Spleen (tissue), 11 donors: ENCODE data around the gene TSR2. TPM values are rescaled to one million over a fixed set of nuclear protein-coding genes. Genes with fewer than 3 reads are reported as not detected.

Experiments
- DNase-seq: peaks from one replicate; pipeline ENCODE4 v3.0.0-alpha.2; 2020
- H3K27ac ChIP-seq, 8 donors: fragments of 200-600 bp; sonication (generic) in 7 of 8; 1 replicate in 4 of 8; 2 replicates in 4 of 8; pipeline versions ENCODE4 v1.5.0 to v1.8.0; 2016 to 2021; ENCODE audit warnings: inconsistent platforms in 4 of 8, mild to moderate bottlenecking in 4 of 8, moderate library complexity in 1 of 8
- H3K27me3 ChIP-seq, 7 donors: fragments of 200-600 bp; sonication (generic) in 6 of 7; replicated peaks in 1 of 7; 1 replicate in 4 of 7; 2 replicates in 3 of 7; pipeline versions ENCODE4 v1.5.0 to v1.8.0; 2016 to 2021; ENCODE audit warnings: inconsistent platforms in 3 of 7, mild to moderate bottlenecking in 1 of 7
- H3K36me3 ChIP-seq, 6 donors: fragments of 200-600 bp; sonication (generic) in 5 of 6; 1 replicate in 4 of 6; 2 replicates in 2 of 6; pipeline versions ENCODE4 v1.5.0 to v1.8.0; 2016 to 2021; ENCODE audit warnings: inconsistent platforms in 2 of 6
- H3K4me1 ChIP-seq, 6 donors: fragments of 200-600 bp; sonication (generic) in 5 of 6; 1 replicate in 3 of 6; 2 replicates in 3 of 6; pipeline versions ENCODE4 v1.5.0 to v1.8.0; 2016 to 2021; ENCODE audit warnings: inconsistent platforms in 3 of 6
- H3K4me3 ChIP-seq, 8 donors: fragments of 200-600 bp; sonication (generic) in 7 of 8; 1 replicate in 4 of 8; 2 replicates in 4 of 8; pipeline versions ENCODE4 v1.5.0 to v1.8.0; 2016 to 2021; ENCODE audit warnings: inconsistent platforms in 4 of 8, mild to moderate bottlenecking in 4 of 8, moderate library complexity in 2 of 8
- H3K9me3 ChIP-seq, 8 donors: fragments of 200-600 bp; sonication (generic) in 7 of 8; 1 replicate in 4 of 8; 2 replicates in 4 of 8; pipeline versions ENCODE4 v1.5.0 to v1.8.0; 2016 to 2021; ENCODE audit warnings: inconsistent platforms in 4 of 8
- CTCF ChIP-seq, 11 experiments: fragments of 200-600 bp in 7 of 11; fragments of 450-650 bp in 4 of 11; sonication (generic) in 4 of 11; IDR thresholded peaks in 8 of 11; conservative IDR thresholded peaks in 3 of 11; 1 replicate in 7 of 11; 2 replicates in 4 of 11; pipeline versions ENCODE4 v1.4.0 to v1.8.0; 2016 to 2021; ENCODE audit warnings: antibody characterized with exemption in 11 of 11, inconsistent platforms in 4 of 11, mild to moderate bottlenecking in 1 of 11
- POLR2A ChIP-seq, 3 donors: fragments of 450-650 bp; IDR thresholded peaks; one replicate each; pipeline ENCODE4 v1.5.1; 2017; ENCODE audit warnings: antibody characterized with exemption in 3 of 3, mild to moderate bottlenecking in 1 of 3
- POLR2AphosphoS5 ChIP-seq, 3 donors: sonication (generic); formaldehyde crosslinking; IDR thresholded peaks; one replicate each; pipeline ENCODE4 v1.5.1; 2017; ENCODE audit warnings: antibody characterized with exemption in 3 of 3
- WGBS, 5 donors: extraction: QIAGEN DNeasy Blood & Tissue Kit in 3 of 5; methylation state at CpG; one replicate each; pipeline versions ENCODE4 v1.1.5 to v1.1.7; 2013 to 2018; 5-methylcytosine and 5-hydroxymethylcytosine counted together
- intact Hi-C: fragments of 100-400 bp; cut with DNase I; formaldehyde crosslinking; loops from one replicate; pipeline ENCODE4 v1.15.0; 2023; ENCODE audit warnings: low total_unique reads
- polyA plus RNA-seq, 3 donors: library from polyadenylated mRNA; stranded (reverse); fragments of 200-250 nt; gene quantifications; one replicate each; pipeline ENCODE4 v1.2.1, GENCODE V29; 2013
- total RNA-seq, 7 donors: library from RNA; depleted of rRNA in 3 of 7; stranded (reverse); fragments of >200 nt in 3 of 7; fragmentation: NEBNext Ultra II Directional in 4 of 7; extraction: Animal tissue kit (Norgen Biotek cat#: 25700) in 4 of 7; gene quantifications; one replicate each; pipeline versions ENCODE4 v1.1.0 to v1.2.1, GENCODE V29; 2016 to 2021
- donor health status: healthy with polysubstance abuse.
- donor health status: DM: no; HTN: no; CAD: no; lungs with moderate emphysema.
- donor health status: DM: no; HTN: no; CAD: no.
- donor health status: Bipolar disorder and iron deficiency.
- donor health status: healthy.
- donor health status: DM: no; HTN: no; CAD: no.
- donor health status: DM: yes; HTN: yes; CAD: no.

TSR2 gene
- total and polyA plus RNA-seq, 10 donors, result 21.4 to 46.4 (median 33.2) TPM

GRCh38 chrX:54430519-54430918, 9.7 kb upstream of the TSR2 start:
- H3K36me3 ChIP-seq, result no peaks in the 10 kb centered on the region
- H3K9me3 ChIP-seq, result no peaks in the 10 kb centered on the region
- no peak overlapping the region for H3K4me3 ChIP-seq
- no peaks in the 10 kb centered on the region for H3K4me1 ChIP-seq
- DNase-seq, result no peak
- no peak overlapping the region for H3K27ac ChIP-seq
- no peak for TF ChIP-seq POLR2A (IDR thresholded peaks at IDR 0.05)
- TF ChIP-seq CTCF (IDR thresholded peaks at IDR 0.05 in 8 of 11, conservative IDR thresholded peaks at IDR 0.05 in 3 of 11), result no peak
- no peak for TF ChIP-seq POLR2AphosphoS5 (IDR thresholded peaks at IDR 0.05)
- no peaks in the 10 kb centered on the region for H3K27me3 ChIP-seq
- intact Hi-C loops, result no loop called here

GRCh38 chrX:54435121-54435520, 5.1 kb upstream of the TSR2 start:
- WGBS, 5 donors, result 48 to 70% (median 60%) methylated on average over 2 of the region's 2 CpGs
- Histone ChIP-seq H3K4me1 (peaks cover 0 to 6% (median 0%) of the 10 kb centered on the region in 6 donors), H3K36me3 (no peaks in the 10 kb centered on the region), H3K4me3 (no peak overlapping the region), H3K27ac (no peak overlapping the region), H3K9me3 (no peaks in the 10 kb centered on the region), H3K27me3 (no peaks in the 10 kb centered on the region)
- DNase-seq, result no peak
- intact Hi-C loops, result no loop called here
- no peak for TF ChIP-seq CTCF (IDR thresholded peaks at IDR 0.05 in 8 of 11, conservative IDR thresholded peaks at IDR 0.05 in 3 of 11)
- no peak for TF ChIP-seq POLR2A (IDR thresholded peaks at IDR 0.05)
- TF ChIP-seq POLR2AphosphoS5 (IDR thresholded peaks at IDR 0.05), result no peak

GRCh38 chrX:54442790-54443189, 2.6 kb downstream of the TSR2 start:
- Histone ChIP-seq H3K4me3 (no peak overlapping the region), H3K36me3 (peaks cover 0 to 49% (median 13%) of the 10 kb centered on the region in 6 donors), H3K27ac (no peak overlapping the region), H3K9me3 (no peaks in the 10 kb centered on the region), H3K27me3 (no peaks in the 10 kb centered on the region), H3K4me1 (peaks cover 14 to 35% (median 21%) of the 10 kb centered on the region in 6 donors)
- DNase-seq, result no peak
- intact Hi-C loops, result no loop called here
- TF ChIP-seq POLR2AphosphoS5 (IDR thresholded peaks at IDR 0.05) (no peak), POLR2A (IDR thresholded peaks at IDR 0.05) (no peak), CTCF (IDR thresholded peaks at IDR 0.05 in 8 of 11, conservative IDR thresholded peaks at IDR 0.05 in 3 of 11) (no peak)

GRCh38 chrX:54444752-54445151, 4.5 kb downstream of the TSR2 start:
- Histone ChIP-seq H3K4me1 (peaks cover 14 to 32% (median 21%) of the 10 kb centered on the region in 6 donors), H3K36me3 (peaks cover 0 to 62% (median 13%) of the 10 kb centered on the region in 6 donors), H3K27ac (no peak overlapping the region), H3K27me3 (no peaks in the 10 kb centered on the region), H3K4me3 (no peak overlapping the region), H3K9me3 (no peaks in the 10 kb centered on the region)
- TF ChIP-seq POLR2AphosphoS5 (IDR thresholded peaks at IDR 0.05) (no peak), CTCF (IDR thresholded peaks at IDR 0.05 in 8 of 11, conservative IDR thresholded peaks at IDR 0.05 in 3 of 11) (no peak), POLR2A (IDR thresholded peaks at IDR 0.05) (no peak)
- peak; percentile 63 for DNase-seq
- intact Hi-C loops, result no loop called here
- WGBS, 5 donors, result 81 to 91% (median 85%) methylated on average over 5 to 6 of the region's 6 CpGs
